Fibroblast of pulmonary artery (primary cell): ENCODE measurements around the gene SDC4.

Experiments
- DNase-seq: peaks from one replicate; pipeline ENCODE4 v3.0.0-alpha.2; 2010; ENCODE audit warnings: low read depth
- H3K4me3 ChIP-seq: replicated peaks from 2 replicates; pipeline ENCODE4 v1.5.1; 2011; ENCODE audit warnings: low read depth, mild to moderate bottlenecking, control low read depth, low read length, moderate library complexity
- CTCF ChIP-seq: IDR thresholded peaks from 2 replicates; pipeline ENCODE4 v1.5.1; 2011; ENCODE audit warnings: mild to moderate bottlenecking, control low read depth, low read length, inconsistent platforms; ENCODE audit errors: missing control alignments

The SDC4 gene

GRCh38 chr20:45329497-45330319 lies 18.5 kb downstream of the SDC4 start:
- DNase-seq = no peak
- TF ChIP-seq CTCF = no peak
- H3K4me3 ChIP-seq = no peak overlapping the region

GRCh38 chr20:45328451-45328850 lies 19.8 kb downstream of the SDC4 start:
- DNase-seq = no peak
- no peak overlapping the region for H3K4me3 ChIP-seq
- no peak for TF ChIP-seq CTCF

- TF ChIP-seq CTCF = no peak
- H3K4me3 ChIP-seq = no peak overlapping the region
- no peak for DNase-seq
These were observed 22.9 kb downstream of the SDC4 start for GRCh38 chr20:45325371-45325770.

- DNase-seq = no peak
- no peak overlapping the region for H3K4me3 ChIP-seq
- TF ChIP-seq CTCF = no peak
These were observed 24.5 kb downstream of the SDC4 start for GRCh38 chr20:45323731-45324130.

GRCh38 chr20:45322952-45323383 lies 25.3 kb downstream of the SDC4 start:
- peak; percentile 2 for TF ChIP-seq CTCF
- DNase-seq = peak; percentile 63
- H3K4me3 ChIP-seq = no peak overlapping the region

- no peak for TF ChIP-seq CTCF
- DNase-seq = no peak
- no peak overlapping the region for H3K4me3 ChIP-seq
These were observed 27.2 kb downstream of the SDC4 start for GRCh38 chr20:45320948-45321595.
